Testis (tissue), 2 donors: ENCODE results near the gene NEU1.

Experiments
- CTCF ChIP-seq, 3 experiments: fragments of 450-650 bp in 2 of 3; fragments of 200-600 bp in 1 of 3; sonication (generic) in 1 of 3; IDR thresholded peaks; one replicate each; pipeline ENCODE4 v1.5.1; 2016 to 2019; ENCODE audit warnings: antibody characterized with exemption in 3 of 3, mild to moderate bottlenecking in 2 of 3, moderate library complexity in 1 of 3
- POLR2A ChIP-seq: fragments of 450-650 bp; IDR thresholded peaks from one replicate; pipeline ENCODE4 v1.6.1; 2017; ENCODE audit warnings: antibody characterized with exemption, mild to moderate bottlenecking, moderate library complexity

DNA sequence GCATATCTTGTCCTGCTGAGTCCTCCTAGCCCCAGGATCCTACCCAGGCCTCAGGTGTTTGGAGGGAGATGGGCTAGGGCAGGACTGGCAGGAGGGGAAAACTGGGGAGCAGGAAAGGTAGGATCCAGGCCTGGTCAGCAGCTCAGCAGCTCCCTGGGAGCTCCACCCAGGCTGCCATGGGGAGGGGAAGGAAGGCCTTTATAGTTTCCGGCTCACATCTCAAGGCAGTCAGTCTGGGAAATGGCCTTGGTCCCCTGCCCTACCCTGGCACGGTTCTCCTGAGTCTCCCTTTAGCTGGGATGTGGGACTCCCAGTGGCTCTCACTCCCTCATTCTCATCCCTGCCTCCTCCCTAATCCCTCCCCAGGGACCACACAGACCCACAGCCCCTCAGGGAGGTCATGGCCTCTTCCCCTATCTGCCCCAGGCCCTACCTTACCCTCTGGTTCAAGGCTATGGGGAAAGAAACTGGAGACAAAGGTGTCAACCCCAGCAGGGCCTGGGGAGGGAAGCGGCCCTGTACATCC, 14.6 kb upstream of the NEU1 start:
- no peak for TF ChIP-seq CTCF (IDR thresholded peaks at IDR 0.05)
- TF ChIP-seq POLR2A, result no peak
